Stimulated activated CD8-positive, alpha-beta memory T cell treated with anti-CD3 and anti-CD28 coated beads, Interleukin-7, amount 100 ng/mL, for 4 hours (primary cell): Measurements from ENCODE around the gene MLH1.

ENCODE experiments used
- DNase-seq, 2 donors: peaks; one replicate each; pipeline ENCODE4 v3.0.0-alpha.2; 2020; ENCODE audit warnings: low read depth in 2 of 2

The MLH1 gene

DNA sequence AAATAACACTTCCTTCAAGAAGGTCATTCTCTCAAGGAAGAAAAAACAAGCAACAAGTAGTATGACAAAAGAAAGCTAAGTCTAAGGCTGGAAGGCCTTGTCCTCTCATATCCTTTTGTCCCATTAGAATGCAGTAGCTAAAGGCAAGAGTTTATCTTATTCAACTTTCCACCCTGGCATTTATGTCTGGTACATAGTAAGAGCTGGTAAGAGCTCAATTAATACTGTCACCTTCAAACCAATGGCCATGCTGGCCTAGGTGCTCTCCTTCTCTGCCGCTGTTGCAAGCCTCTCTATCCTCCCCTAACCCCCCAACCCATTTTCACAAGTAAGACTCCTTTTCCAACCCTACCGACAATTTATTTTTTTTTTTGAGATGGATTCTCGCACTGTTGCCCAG lies 99.2 kb downstream of the MLH1 start:
- DNase-seq, result no peak

DNA sequence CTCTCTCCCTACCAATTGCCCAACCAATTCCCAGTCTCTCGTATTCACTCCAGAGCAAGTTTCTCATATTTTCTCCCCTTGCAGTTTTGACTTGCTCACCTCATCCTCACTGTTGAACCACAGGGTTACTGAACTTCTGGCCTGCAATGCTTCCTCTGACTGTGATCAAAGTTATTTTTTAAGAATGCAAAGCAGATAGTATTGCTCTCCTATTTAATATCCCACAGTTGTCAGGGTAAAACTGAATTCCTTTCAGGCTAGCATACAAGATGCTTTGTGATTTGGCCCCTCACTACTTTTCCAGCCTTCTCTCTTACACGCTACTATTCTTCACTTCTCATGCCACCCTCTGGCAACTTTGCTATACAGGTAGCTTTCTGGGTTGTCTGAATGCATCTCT lies 100.2 kb downstream of the MLH1 start:
- DNase-seq, result no peak

DNA sequence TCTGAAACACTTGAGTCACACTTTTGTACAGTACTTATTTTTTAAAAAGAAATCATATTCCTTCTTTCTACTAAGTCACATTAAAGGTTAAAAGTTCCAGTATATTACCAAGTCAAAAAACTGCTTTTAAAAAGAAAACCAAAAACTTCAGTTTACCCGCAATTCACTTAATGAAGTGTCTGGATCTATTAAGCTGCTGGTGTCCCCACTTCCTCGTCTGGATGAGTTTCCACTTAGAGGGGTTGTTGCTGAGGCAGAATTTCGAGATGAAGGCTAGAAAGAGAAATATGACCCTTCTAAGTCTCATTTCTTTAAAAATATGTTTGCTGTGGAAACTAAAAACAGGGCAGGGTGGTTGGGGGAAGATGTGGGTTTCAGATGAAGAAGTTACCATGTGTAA lies 101.3 kb downstream of the MLH1 start:
- DNase-seq, result no peak

DNA sequence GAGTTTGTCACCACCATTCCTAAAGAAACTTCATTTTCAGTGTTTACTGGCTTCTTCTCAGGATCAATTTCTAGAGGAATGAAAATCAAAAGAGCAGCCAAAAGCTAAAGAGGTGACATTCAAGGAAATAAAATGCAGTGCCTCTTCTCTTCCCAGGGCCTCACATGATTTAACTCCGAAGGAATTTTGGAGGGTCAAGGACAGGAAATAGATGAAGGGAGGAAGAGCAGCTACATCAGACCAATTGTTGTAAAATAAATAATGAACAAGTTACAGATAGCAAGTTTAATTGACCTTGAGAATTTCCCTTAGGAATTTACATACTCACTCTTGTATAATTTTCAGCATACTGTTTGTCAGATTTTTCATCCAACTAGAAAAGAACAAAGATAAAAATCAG lies 103.0 kb downstream of the MLH1 start:
- no peak for DNase-seq

DNA sequence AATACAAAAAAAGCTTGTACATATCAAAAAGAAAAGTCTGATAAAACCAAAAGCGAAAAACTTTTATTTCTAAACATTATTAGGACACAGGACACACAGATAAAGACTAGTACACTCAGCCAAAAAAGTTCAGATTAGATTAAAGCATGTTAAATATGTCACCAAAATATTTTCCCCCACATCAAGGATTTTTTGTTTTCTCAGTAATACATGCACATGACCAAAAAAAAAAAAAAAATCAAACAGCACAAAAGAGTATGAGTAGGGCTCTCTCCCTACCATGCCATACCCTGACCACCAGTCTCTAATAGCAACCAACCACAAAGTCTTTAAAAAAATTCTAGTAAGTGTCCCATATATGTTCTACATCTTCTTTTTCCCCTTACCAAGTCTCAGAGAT lies 103.7 kb downstream of the MLH1 start:
- DNase-seq, result no peak

DNA sequence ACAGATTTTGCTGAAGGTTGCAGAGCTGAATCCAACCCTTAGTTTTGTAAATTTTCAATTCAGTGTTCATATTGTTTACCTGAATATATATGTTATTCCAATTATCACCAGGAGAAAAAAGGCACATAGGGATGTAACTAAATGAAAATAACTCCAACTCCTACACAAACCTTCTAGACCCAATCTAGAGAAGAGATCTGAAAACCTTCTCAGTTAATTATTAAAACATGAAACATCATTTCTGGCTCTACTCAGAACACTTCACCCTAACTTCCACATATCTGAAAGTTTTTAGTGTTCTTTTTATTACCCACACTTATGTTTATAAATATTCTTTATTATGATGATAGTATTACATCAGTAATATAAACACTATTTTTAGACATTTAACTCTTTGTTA lies 104.5 kb downstream of the MLH1 start:
- DNase-seq, result no peak

DNA sequence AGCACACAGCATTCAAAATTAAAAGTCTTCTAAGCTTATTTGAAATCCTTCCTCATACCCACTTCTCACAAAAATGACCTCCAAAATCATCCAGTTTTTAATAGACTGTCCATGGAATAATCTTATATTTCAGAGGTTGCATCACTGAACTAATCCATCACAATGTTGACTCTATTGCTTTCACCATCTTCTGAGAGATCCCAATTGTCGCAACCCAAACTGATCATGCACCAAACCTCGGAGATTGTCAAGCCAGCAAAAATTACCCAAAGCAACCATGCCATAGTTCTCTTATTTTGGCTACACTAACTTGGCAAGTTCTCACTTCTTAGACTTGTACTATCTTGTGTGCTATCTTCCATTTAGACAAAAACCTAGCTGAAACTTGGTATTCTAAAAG lies 105.6 kb downstream of the MLH1 start:
- no peak for DNase-seq

DNA sequence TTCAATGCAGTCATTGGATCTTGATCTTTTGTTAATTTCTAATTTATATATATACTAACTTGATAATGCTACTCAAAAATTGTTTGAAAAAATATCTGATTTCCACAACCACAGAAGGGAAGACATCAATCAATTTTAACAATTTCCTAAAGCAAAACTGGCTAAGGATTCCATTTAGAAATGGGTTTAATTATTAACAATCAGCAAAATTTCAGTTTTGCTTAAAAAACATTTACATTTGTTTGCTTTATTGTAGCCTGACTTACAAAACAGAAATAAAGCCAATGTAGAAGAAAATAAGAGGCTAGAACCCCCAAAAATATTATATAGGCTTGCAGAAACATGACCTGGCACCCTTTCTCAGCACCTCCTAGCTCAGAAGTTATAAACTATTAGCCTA lies 106.2 kb downstream of the MLH1 start:
- no peak for DNase-seq

DNA sequence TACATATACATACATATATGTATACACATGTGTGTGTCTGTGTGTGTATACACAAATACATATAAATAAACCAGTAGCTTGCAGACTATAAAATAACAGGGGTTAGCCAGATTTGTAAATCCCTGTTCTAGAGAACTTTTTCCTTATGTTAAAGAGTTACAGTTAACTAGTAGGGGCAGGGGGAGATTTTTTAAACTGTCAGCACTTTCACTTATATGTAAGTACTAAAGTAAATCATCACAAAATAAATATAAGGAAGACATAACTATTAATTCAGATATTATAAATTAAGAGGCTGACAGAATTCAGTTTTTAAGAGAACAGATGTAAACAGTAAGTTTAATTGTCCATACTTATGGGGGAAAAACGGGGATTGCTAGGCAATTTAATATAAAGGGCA lies 107.1 kb downstream of the MLH1 start:
- no peak for DNase-seq
